HEK293 (cell line): ENCODE results near the gene DUSP2.

Experiments used
- CTCF ChIA-PET: fragments of 350-600 bp; formaldehyde crosslinking; extraction: SDS; loops from one replicate; lab custom pipeline; 2021; ENCODE audit warnings: antibody characterized with exemption; lab: Yijun Ruan, JAX
- POLR2A ChIA-PET: fragments of 300-600 bp; formaldehyde crosslinking; extraction: SDS; loops from one replicate; lab custom pipeline; 2020; ENCODE audit warnings: antibody characterized with exemption, inconsistent platforms; lab: Yijun Ruan, JAX
- H3K27ac ChIP-seq: fragments of 200-500 bp; sonication (Bioruptor generic); 2 replicates; pipeline ENCODE4 v1.5.1; 2014; ENCODE audit warnings: low read depth, low read length, control low read depth, inconsistent platforms; ENCODE audit errors: extremely low read depth
- H3K36me3 ChIP-seq, 2 experiments: fragments of 200-500 bp in 1 of 2; sonication (Bioruptor generic) in 1 of 2; 1 replicate in 1 of 2; 2 replicates in 1 of 2; pipeline ENCODE4 v1.5.1; 2014 to 2017; ENCODE audit warnings: inconsistent platforms in 2 of 2, low read length in 2 of 2; ENCODE audit not compliant: control insufficient read depth in 2 of 2, insufficient read depth in 1 of 2
- H3K4me1 ChIP-seq: fragments of 200-500 bp; sonication (Bioruptor generic); 2 replicates; pipeline ENCODE4 v1.5.1; 2014; ENCODE audit warnings: mild to moderate bottlenecking, low read length, inconsistent platforms; ENCODE audit not compliant: control insufficient read depth, insufficient read depth
- H3K4me3 ChIP-seq: 2 replicates; pipeline ENCODE4 v1.5.1; 2011; ENCODE audit warnings: low read depth, mild to moderate bottlenecking, control low read depth, low read length, moderate library complexity
- H3K9me3 ChIP-seq: fragments of 200-500 bp; sonication (Bioruptor generic); 2 replicates; pipeline ENCODE4 v1.5.1; 2014; ENCODE audit warnings: low read depth, low read length, inconsistent platforms; ENCODE audit not compliant: control insufficient read depth, insufficient read depth
- KLF1 ChIP-seq: fragments of 450-650 bp; formaldehyde crosslinking; IDR thresholded peaks from 2 replicates; pipeline ENCODE4 v1.5.1; 2016; ENCODE audit warnings: missing biosample characterization, missing genetic modification characterization
- KLF7 ChIP-seq: fragments of 450-650 bp; formaldehyde crosslinking; IDR thresholded peaks from 2 replicates; pipeline ENCODE4 v1.5.1; 2016; ENCODE audit warnings: missing biosample characterization, missing genetic modification characterization, borderline replicate concordance
- SP2 ChIP-seq: fragments of 450-650 bp; formaldehyde crosslinking; IDR thresholded peaks from 2 replicates; pipeline ENCODE4 v1.5.1; 2016; ENCODE audit warnings: missing biosample characterization, missing genetic modification characterization
- ZNF121 ChIP-seq: fragments of 450-650 bp; formaldehyde crosslinking; IDR thresholded peaks from 2 replicates; pipeline ENCODE4 v1.5.1; 2016; ENCODE audit warnings: missing biosample characterization, missing genetic modification characterization
- ZNF148 ChIP-seq: fragments of 450-650 bp; formaldehyde crosslinking; IDR thresholded peaks from 2 replicates; pipeline ENCODE4 v1.5.0; 2017; ENCODE audit warnings: missing biosample characterization, missing genetic modification characterization, borderline replicate concordance
- ZNF23 ChIP-seq: fragments of 450-650 bp; formaldehyde crosslinking; IDR thresholded peaks from 2 replicates; pipeline ENCODE4 v1.5.1; 2016; ENCODE audit warnings: missing biosample characterization, missing genetic modification characterization, borderline replicate concordance
- ZNF24 ChIP-seq: fragments of 450-650 bp; formaldehyde crosslinking; IDR thresholded peaks from 2 replicates; pipeline ENCODE4 v1.5.1; 2016; ENCODE audit warnings: missing biosample characterization, missing genetic modification characterization
- ZNF26 ChIP-seq: fragments of 450-650 bp; formaldehyde crosslinking; IDR thresholded peaks from 2 replicates; pipeline ENCODE4 v1.5.1; 2016; ENCODE audit warnings: missing biosample characterization, missing genetic modification characterization
- ZNF274 ChIP-seq, 2 experiments: fragments of 200-500 bp in 1 of 2; fragments of 450-650 bp in 1 of 2; sonication (Bioruptor generic) in 1 of 2; formaldehyde crosslinking in 1 of 2; IDR thresholded peaks; 2 replicates each; pipeline versions ENCODE4 v1.5.1 to v1.6.1; 2014 to 2016; ENCODE audit warnings: borderline replicate concordance in 1 of 2, inconsistent platforms in 1 of 2, low read length in 1 of 2, missing biosample characterization in 1 of 2, missing genetic modification characterization in 1 of 2
- ZNF280C ChIP-seq: fragments of 450-650 bp; formaldehyde crosslinking; IDR thresholded peaks from 2 replicates; pipeline ENCODE4 v1.5.1; 2016; ENCODE audit warnings: missing biosample characterization, missing genetic modification characterization
- ZNF404 ChIP-seq: fragments of 450-650 bp; formaldehyde crosslinking; IDR thresholded peaks from 2 replicates; pipeline ENCODE4 v1.5.1; 2017; ENCODE audit warnings: missing biosample characterization, missing genetic modification characterization
- ZNF585B ChIP-seq: fragments of 450-650 bp; formaldehyde crosslinking; IDR thresholded peaks from 2 replicates; pipeline ENCODE4 v1.5.1; 2016; ENCODE audit warnings: missing biosample characterization, missing genetic modification characterization
- ZNF639 ChIP-seq: fragments of 450-650 bp; formaldehyde crosslinking; IDR thresholded peaks from 2 replicates; pipeline ENCODE4 v1.5.1; 2016; ENCODE audit warnings: missing biosample characterization, missing genetic modification characterization
- ZNF747 ChIP-seq: fragments of 450-650 bp; formaldehyde crosslinking; IDR thresholded peaks from 2 replicates; pipeline ENCODE4 v1.5.1; 2016; ENCODE audit warnings: missing biosample characterization, missing genetic modification characterization
- ZNF768 ChIP-seq: fragments of 450-650 bp; formaldehyde crosslinking; IDR thresholded peaks from 2 replicates; pipeline ENCODE4 v1.5.1; 2018; ENCODE audit warnings: missing biosample characterization, mild to moderate bottlenecking, missing genetic modification characterization

The DUSP2 gene

GRCh38 chr2:96113951-96114350, 31.3 kb downstream of the DUSP2 start (continued):
- TF ChIP-seq ZNF121 (tag by site-specific recombination) (no peak), ZNF280C (tag by site-specific recombination) (no peak), ZNF26 (tag by site-specific recombination) (no peak), KLF7 (tag by site-specific recombination) (no peak), ZNF24 (tag by site-specific recombination) (no peak)

GRCh38 chr2:96113367-96113677, 31.9 kb downstream of the DUSP2 start:
- no peaks in the 10 kb centered on the region for H3K4me1 ChIP-seq

More at GRCh38 chr2:96113367-96113677, 31.9 kb downstream of the DUSP2 start:
- no peaks in the 10 kb centered on the region for H3K36me3 ChIP-seq
- TF ChIP-seq ZNF404 (tag by site-specific recombination) = no peak
- no peak for TF ChIP-seq ZNF280C (tag by site-specific recombination)
- TF ChIP-seq ZNF148 = no peak
- TF ChIP-seq ZNF585B (tag by site-specific recombination) = no peak
- TF ChIP-seq KLF1 (tag by site-specific recombination) = no peak
- no peak for TF ChIP-seq ZNF747
- TF ChIP-seq SP2 = no peak
- TF ChIP-seq ZNF274 (IDR thresholded peaks at IDR 0.05; ENCODE audit: low read length) = no peak
- no peak for TF ChIP-seq ZNF274 (tag by site-specific recombination; IDR thresholded peaks at IDR 0.05; ENCODE audit: borderline replicate concordance)
- no peak for TF ChIP-seq ZNF639 (tag by site-specific recombination)
- no peak for TF ChIP-seq ZNF23 (tag by site-specific recombination)
- TF ChIP-seq ZNF768 (tag by site-specific recombination) = no peak
- TF ChIP-seq, all 188 proteins: peak for 0
- ChIA-PET POLR2A (no interaction called here), CTCF (interaction anchor here (0.5 kb wide), 1 partner anchor 87 kb away, joined by 3 read pairs; no protein-coding TSS in a partner anchor)
- H3K27ac ChIP-seq = no peak overlapping the region
- no peaks in the 10 kb centered on the region for H3K9me3 ChIP-seq
- no peak overlapping the region for H3K4me3 ChIP-seq
